Nephron progenitor cell (in vitro differentiated cells): ENCODE measurements around the gene SYK.

Experiments
- DNase-seq: peaks from one replicate; pipeline ENCODE4 v3.0.0; 2021
- H3K27ac Mint-ChIP-seq: 2 replicates; pipeline ENCODE4 v1.8.0; 2021; ENCODE audit warnings: mild to moderate bottlenecking, moderate library complexity, mixed read lengths
- H3K27me3 Mint-ChIP-seq: 2 replicates; pipeline ENCODE4 v1.8.0; 2021; ENCODE audit warnings: mild to moderate bottlenecking, low read depth, mixed read lengths; ENCODE audit not compliant: poor library complexity
- H3K36me3 Mint-ChIP-seq: 2 replicates; pipeline ENCODE4 v1.8.0; 2021; ENCODE audit warnings: low read depth, mixed read lengths
- H3K4me1 Mint-ChIP-seq: 2 replicates; pipeline ENCODE4 v1.8.0; 2021; ENCODE audit warnings: mixed read lengths
- H3K4me3 Mint-ChIP-seq: 2 replicates; pipeline ENCODE4 v1.8.0; 2021; ENCODE audit warnings: mild to moderate bottlenecking, moderate library complexity, mixed read lengths
- H3K9me3 Mint-ChIP-seq: 2 replicates; pipeline ENCODE4 v1.8.0; 2021; ENCODE audit warnings: mild to moderate bottlenecking, moderate library complexity, mixed read lengths
- TF ChIP-seq, protein P1 (sequence below): fragments of 200-600 bp; sonication (generic); IDR thresholded peaks from 2 replicates; pipeline ENCODE4 v1.5.0; 2021; ENCODE audit warnings: antibody characterized with exemption

The SYK gene

DNA sequence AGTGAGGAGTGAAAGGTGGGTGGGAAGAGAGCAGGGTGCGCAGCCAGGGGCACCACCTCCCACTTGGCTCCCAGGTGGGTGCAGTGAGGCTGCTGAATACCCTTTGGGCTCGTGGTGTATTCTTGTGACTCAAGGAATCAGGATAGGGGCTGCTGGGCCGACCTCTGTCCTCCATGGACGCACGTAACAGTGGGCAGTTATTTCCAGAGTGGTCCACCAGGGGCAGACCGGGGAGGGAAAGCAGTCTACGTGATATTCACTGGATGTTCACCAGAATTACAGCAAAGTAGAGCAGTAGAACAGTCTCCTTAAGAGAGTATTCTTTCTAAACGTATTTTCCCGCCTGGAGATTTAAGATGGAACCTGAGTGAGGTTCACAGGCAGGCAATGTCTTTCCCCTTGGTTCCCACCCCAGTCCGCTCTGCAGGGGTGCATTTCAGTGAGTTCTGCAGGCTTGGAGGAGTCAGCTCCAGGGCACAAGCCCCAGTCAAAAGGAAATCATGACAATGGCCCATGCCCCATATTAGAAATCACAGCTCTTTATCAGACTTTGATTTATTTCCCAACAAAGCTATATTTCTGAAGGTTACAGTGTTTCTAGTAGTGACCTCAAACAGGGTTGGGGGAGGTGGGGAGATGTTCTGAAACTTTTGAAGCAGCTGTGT, 88.7 kb downstream of the SYK start:
- H3K27me3 Mint-ChIP-seq: no peaks in the 10 kb centered on the region
- TF ChIP-seq, protein P1, sequence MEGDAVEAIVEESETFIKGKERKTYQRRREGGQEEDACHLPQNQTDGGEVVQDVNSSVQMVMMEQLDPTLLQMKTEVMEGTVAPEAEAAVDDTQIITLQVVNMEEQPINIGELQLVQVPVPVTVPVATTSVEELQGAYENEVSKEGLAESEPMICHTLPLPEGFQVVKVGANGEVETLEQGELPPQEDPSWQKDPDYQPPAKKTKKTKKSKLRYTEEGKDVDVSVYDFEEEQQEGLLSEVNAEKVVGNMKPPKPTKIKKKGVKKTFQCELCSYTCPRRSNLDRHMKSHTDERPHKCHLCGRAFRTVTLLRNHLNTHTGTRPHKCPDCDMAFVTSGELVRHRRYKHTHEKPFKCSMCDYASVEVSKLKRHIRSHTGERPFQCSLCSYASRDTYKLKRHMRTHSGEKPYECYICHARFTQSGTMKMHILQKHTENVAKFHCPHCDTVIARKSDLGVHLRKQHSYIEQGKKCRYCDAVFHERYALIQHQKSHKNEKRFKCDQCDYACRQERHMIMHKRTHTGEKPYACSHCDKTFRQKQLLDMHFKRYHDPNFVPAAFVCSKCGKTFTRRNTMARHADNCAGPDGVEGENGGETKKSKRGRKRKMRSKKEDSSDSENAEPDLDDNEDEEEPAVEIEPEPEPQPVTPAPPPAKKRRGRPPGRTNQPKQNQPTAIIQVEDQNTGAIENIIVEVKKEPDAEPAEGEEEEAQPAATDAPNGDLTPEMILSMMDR: peak; percentile 36
- no peak overlapping the region for H3K27ac Mint-ChIP-seq
- DNase-seq: peak; percentile 20
- H3K4me1 Mint-ChIP-seq: peaks cover 26% of the 10 kb centered on the region
- no peak overlapping the region for H3K4me3 Mint-ChIP-seq
- no peaks in the 10 kb centered on the region for H3K36me3 Mint-ChIP-seq
- H3K9me3 Mint-ChIP-seq: peaks cover 10% of the 10 kb centered on the region

DNA sequence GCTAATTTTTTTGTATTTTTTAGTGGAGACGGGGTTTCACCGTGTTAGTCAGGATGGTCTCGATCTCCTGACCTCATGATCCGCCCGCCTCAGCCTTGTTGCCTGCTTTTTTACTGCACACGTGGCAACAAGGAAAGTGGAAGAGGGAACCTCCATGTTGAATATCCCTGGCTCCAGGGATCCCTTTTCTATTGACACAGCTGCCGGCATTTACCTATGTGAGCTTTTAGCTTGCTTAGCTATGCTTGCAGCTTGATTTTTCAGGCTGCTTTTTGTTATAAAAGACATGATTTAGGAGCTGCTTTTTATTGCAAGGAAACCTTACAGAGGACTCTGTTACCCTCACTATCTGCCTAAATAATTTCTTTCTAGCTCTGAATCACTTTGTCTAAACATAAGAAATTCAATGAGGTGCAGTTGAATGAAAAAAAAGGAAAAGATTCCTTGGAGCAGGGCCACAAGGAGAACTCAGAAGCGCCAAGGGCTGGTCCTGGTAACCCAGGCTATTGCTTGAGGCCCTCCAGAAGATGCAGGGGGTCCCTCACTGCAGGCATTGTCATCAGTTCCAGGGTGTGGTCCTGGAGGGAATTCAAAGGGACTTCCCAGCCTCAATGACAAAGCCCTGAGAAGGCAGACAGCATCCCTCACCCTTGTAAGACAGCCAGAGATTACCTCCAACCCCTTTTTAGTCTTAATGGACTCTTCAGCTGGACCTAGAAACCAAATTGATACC, 89.9 kb downstream of the SYK start:
- Mint-ChIP-seq H3K27ac (no peak overlapping the region), H3K4me3 (no peak overlapping the region), H3K27me3 (no peaks in the 10 kb centered on the region), H3K4me1 (peaks cover 37% of the 10 kb centered on the region), H3K9me3 (no peaks in the 10 kb centered on the region), H3K36me3 (no peaks in the 10 kb centered on the region)
- TF ChIP-seq, protein P1: no peak
- DNase-seq: no peak

DNA sequence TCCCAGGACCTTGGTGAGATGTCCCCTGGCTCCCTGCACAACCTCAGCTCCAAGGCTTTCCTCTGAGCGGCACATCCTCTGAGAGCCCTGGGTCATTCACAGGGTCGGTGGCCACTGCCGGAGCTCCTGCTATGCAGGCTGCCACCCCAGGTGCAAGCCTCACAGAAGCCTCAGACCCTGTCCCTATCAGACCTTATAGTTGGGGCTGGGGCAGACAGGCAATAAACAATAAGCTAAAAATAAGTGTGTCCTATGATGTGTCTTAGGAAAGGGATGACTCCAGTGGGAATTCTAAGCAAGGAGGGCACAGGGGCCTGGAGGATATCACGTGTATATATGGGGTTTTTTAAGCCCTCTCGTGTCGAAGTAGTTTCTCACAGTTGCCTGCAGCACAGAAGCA, 91.3 kb downstream of the SYK start:
- Mint-ChIP-seq H3K27ac (no peak overlapping the region), H3K36me3 (no peaks in the 10 kb centered on the region), H3K27me3 (no peaks in the 10 kb centered on the region), H3K9me3 (no peaks in the 10 kb centered on the region), H3K4me3 (no peak overlapping the region), H3K4me1 (peaks cover 37% of the 10 kb centered on the region)
- DNase-seq: no peak
- TF ChIP-seq, protein P1: no peak

- TF ChIP-seq, protein P1: no peak
- no peaks in the 10 kb centered on the region for H3K9me3 Mint-ChIP-seq
- H3K27me3 Mint-ChIP-seq: no peaks in the 10 kb centered on the region
- H3K4me3 Mint-ChIP-seq: no peak overlapping the region
- H3K4me1 Mint-ChIP-seq: peaks cover 37% of the 10 kb centered on the region
- no peak for DNase-seq
- no peaks in the 10 kb centered on the region for H3K36me3 Mint-ChIP-seq
- no peak overlapping the region for H3K27ac Mint-ChIP-seq
These were observed 92.1 kb downstream of the SYK start for GRCh38 chr9:90893706-90894105.

- no peak overlapping the region for H3K4me3 Mint-ChIP-seq
- peak overlapping the region; percentile 13 for H3K27ac Mint-ChIP-seq
- H3K9me3 Mint-ChIP-seq: no peaks in the 10 kb centered on the region
- H3K27me3 Mint-ChIP-seq: peaks cover 4% of the 10 kb centered on the region
- TF ChIP-seq, protein P1: peak; percentile 59
- peaks cover 37% of the 10 kb centered on the region for H3K4me1 Mint-ChIP-seq
- peak; percentile 45 for DNase-seq
- no peaks in the 10 kb centered on the region for H3K36me3 Mint-ChIP-seq
These were observed 93.5 kb downstream of the SYK start for GRCh38 chr9:90894986-90895687.
